Inferior parietal cortex (tissue), 1 donor: ENCODE data around the gene TDRD3.
A peak's percentile ranks its signal among the peaks of the same experiment; 100 is the strongest.
"Not testable (repeated sequence)": the region's sequence is repeated elsewhere in the genome, so short reads cannot be mapped to it uniquely, and the experiment has no call there.

ENCODE experiments used
- DNase-seq: peaks from one replicate; pipeline ENCODE4 v3.0.0-alpha.2; 2016; ENCODE audit errors: extremely low spot score

Gene TDRD3

GRCh38 chr13:60398907-60399589 is 2.0 kb downstream of the TDRD3 start:
- no peak for DNase-seq

GRCh38 chr13:60402022-60402421 is 5.0 kb downstream of the TDRD3 start:
- no peak for DNase-seq

GRCh38 chr13:60407095-60407494 is 10.1 kb downstream of the TDRD3 start:
- DNase-seq, result no peak

GRCh38 chr13:60407852-60408251 is 10.8 kb downstream of the TDRD3 start:
- not testable (repeated sequence) for DNase-seq

- not testable (repeated sequence) for DNase-seq
These were observed 12.7 kb downstream of the TDRD3 start for GRCh38 chr13:60409574-60410292.

- no peak for DNase-seq
These were observed 13.3 kb downstream of the TDRD3 start for GRCh38 chr13:60410299-60410698.

GRCh38 chr13:60411464-60411863 is 14.4 kb downstream of the TDRD3 start:
- no peak for DNase-seq

GRCh38 chr13:60411983-60412382 is 15.0 kb downstream of the TDRD3 start:
- DNase-seq, result no peak

GRCh38 chr13:60412909-60413616 is 16.0 kb downstream of the TDRD3 start:
- DNase-seq, result no peak

GRCh38 chr13:60414177-60414576 is 17.2 kb downstream of the TDRD3 start:
- DNase-seq, result no peak

- no peak for DNase-seq
These were observed 20.7 kb downstream of the TDRD3 start for GRCh38 chr13:60417734-60418133.

GRCh38 chr13:60418954-60419353 is 21.9 kb downstream of the TDRD3 start:
- no peak for DNase-seq

- DNase-seq, result no peak
These were observed 28.3 kb downstream of the TDRD3 start for GRCh38 chr13:60425332-60425731.

GRCh38 chr13:60426075-60426474 is 29.1 kb downstream of the TDRD3 start:
- no peak for DNase-seq

- DNase-seq, result no peak
These were observed 30.3 kb downstream of the TDRD3 start for GRCh38 chr13:60427285-60427684.

- peak; percentile 78 for DNase-seq
These were observed 34.2 kb downstream of the TDRD3 start for GRCh38 chr13:60431108-60431700.

- DNase-seq, result no peak
These were observed 36.5 kb downstream of the TDRD3 start for GRCh38 chr13:60433505-60433904.

GRCh38 chr13:60435762-60436374 is 38.8 kb downstream of the TDRD3 start:
- no peak for DNase-seq

- no peak for DNase-seq
These were observed 42.2 kb downstream of the TDRD3 start for GRCh38 chr13:60439201-60439600.

GRCh38 chr13:60441761-60442160 is 44.7 kb downstream of the TDRD3 start:
- no peak for DNase-seq

GRCh38 chr13:60448907-60449510 is 52.0 kb downstream of the TDRD3 start:
- peak; percentile 77 for DNase-seq
